Activated CD8-positive, alpha-beta T cell treated with anti-CD3 and anti-CD28 coated beads, Interleukin-2, amount 10 ng/mL, durations not matched to agents 7 days and 5 days (primary cell): ENCODE data around the gene GNG12. TPM values are rescaled to one million over a fixed set of nuclear protein-coding genes. Genes with fewer than 3 reads are reported as not detected.

ENCODE experiments used
- ATAC-seq: fragments of 150-1000 bp; cut with Tn5 transposase; one replicate; pipeline ENCODE4 v1.10.0; 2021; ENCODE audit warnings: moderate library complexity
- CTCF ChIA-PET: fragments of 350-600 bp; sonication (Branson Sonifier 250); formaldehyde crosslinking; loops from one replicate; lab custom pipeline; 2021; ENCODE audit warnings: antibody characterized with exemption; lab: Charles Lee
- POLR2A ChIA-PET: fragments of 350-600 bp; sonication (Branson Sonifier 250); formaldehyde crosslinking; loops from one replicate; lab custom pipeline; 2021; ENCODE audit warnings: antibody characterized with exemption; lab: Charles Lee
- DNase-seq: peaks from one replicate; pipeline ENCODE4 v3.0.0-alpha.2; 2020
- H3K27ac Mint-ChIP-seq: one replicate; pipeline ENCODE4 v1.8.0; 2021; ENCODE audit warnings: mild to moderate bottlenecking, mixed read lengths
- H3K27me3 Mint-ChIP-seq: one replicate; pipeline ENCODE4 v1.8.0; 2021; ENCODE audit warnings: low read depth, mixed read lengths
- H3K36me3 Mint-ChIP-seq: one replicate; pipeline ENCODE4 v1.8.0; 2021; ENCODE audit warnings: low read depth, mixed read lengths
- H3K4me1 Mint-ChIP-seq: one replicate; pipeline ENCODE4 v1.8.0; 2021; ENCODE audit warnings: low read depth, mixed read lengths
- H3K4me3 Mint-ChIP-seq: one replicate; pipeline ENCODE4 v1.8.0; 2021; ENCODE audit warnings: mild to moderate bottlenecking, mixed read lengths
- H3K9me3 Mint-ChIP-seq: one replicate; pipeline ENCODE4 v1.8.0; 2022; ENCODE audit warnings: mixed read lengths; ENCODE audit not compliant: insufficient read depth
- total RNA-seq, 2 experiments: library from RNA; stranded (reverse); gene quantifications; one replicate each; pipeline ENCODE4 v1.2.3, GENCODE V29; 2021

The GNG12 gene
- total RNA-seq, 2 experiments from 2014 or later = not detected

DNA sequence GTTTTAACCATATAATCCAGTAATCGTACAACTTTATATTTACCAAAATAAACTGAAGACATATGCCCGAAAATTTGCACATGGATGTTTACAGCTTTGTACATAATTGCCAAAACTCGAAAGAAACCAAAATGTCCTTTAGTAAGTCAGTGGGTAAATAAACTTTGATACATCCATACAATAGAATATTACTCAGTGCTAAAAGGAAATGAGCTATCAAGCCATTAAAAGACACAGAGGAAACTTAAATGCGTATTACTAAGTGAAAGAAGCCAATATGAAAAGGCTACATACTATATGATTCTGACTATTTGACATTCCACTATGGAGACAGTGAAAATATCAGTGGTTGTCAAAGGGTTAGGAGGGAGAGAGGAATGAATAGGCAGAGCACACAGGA lies 23.4 kb downstream of the GNG12 start:
- ATAC-seq (no peak), DNase-seq (no peak)
- Mint-ChIP-seq H3K27me3 (peaks cover 23% of the 10 kb centered on the region), H3K4me1 (no peaks in the 10 kb centered on the region), H3K36me3 (no peaks in the 10 kb centered on the region), H3K27ac (no peak overlapping the region), H3K4me3 (no peak overlapping the region), H3K9me3 (no peaks in the 10 kb centered on the region)
- ChIA-PET CTCF (interaction anchor here (0.6 kb wide), 1 partner anchor 43 kb away, joined by 3 read pairs; no protein-coding TSS in a partner anchor), POLR2A (no interaction called here)

DNA sequence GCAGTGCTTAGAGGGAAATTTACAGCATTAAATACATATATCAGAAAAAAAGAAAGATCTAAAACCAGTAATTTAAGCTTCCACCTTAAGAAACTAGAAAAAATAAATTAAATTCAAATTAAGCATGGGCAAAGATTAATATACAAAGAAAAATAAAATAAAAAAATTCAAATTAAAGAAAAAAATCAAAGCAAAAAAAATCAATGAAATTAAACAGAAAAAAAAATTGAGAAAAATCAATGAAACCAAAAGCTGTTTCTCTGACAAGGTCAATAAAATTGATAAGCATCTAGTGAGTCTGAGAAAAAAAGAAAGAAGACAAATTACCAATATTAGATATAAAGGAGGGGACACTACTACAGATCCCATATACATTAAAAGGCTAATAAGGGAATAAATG lies 26.0 kb downstream of the GNG12 start:
- Mint-ChIP-seq H3K36me3 (no peaks in the 10 kb centered on the region), H3K9me3 (no peaks in the 10 kb centered on the region), H3K27me3 (peaks cover 36% of the 10 kb centered on the region), H3K4me3 (no peak overlapping the region), H3K4me1 (no peaks in the 10 kb centered on the region), H3K27ac (no peak overlapping the region)
- ChIA-PET POLR2A (no interaction called here), CTCF (no interaction called here)
- no peak for ATAC-seq
- DNase-seq = no peak

DNA sequence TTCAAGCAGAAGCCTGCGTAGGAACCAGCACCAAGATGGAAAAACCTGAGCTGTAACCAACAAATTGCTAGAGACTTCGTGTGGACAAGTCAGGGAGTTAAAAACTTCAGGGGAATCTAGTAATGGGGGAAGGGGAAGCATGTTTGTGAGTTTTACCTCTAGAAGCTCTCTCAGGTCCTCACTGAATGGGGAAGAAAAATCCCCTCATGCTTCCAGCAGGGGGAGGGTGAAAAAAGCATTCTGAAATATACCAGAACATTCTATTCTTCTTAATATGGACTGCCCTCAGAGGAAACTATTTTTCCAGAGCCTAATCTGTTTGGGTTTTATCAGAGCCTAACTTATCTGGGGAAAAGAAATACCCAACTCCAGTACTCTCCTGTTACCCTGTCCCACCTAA lies 28.6 kb downstream of the GNG12 start:
- no peak for DNase-seq
- ChIA-PET CTCF (interaction anchor here (1.1 kb wide), 1 partner anchor 39 kb away, joined by 3 read pairs; no protein-coding TSS in a partner anchor), POLR2A (no interaction called here)
- H3K27me3 Mint-ChIP-seq = peaks cover 32% of the 10 kb centered on the region
- ATAC-seq = no peak
- H3K4me3 Mint-ChIP-seq = no peak overlapping the region
- H3K4me1 Mint-ChIP-seq = no peaks in the 10 kb centered on the region
- H3K27ac Mint-ChIP-seq = no peak overlapping the region
- H3K36me3 Mint-ChIP-seq = no peaks in the 10 kb centered on the region
- H3K9me3 Mint-ChIP-seq = no peaks in the 10 kb centered on the region

DNA sequence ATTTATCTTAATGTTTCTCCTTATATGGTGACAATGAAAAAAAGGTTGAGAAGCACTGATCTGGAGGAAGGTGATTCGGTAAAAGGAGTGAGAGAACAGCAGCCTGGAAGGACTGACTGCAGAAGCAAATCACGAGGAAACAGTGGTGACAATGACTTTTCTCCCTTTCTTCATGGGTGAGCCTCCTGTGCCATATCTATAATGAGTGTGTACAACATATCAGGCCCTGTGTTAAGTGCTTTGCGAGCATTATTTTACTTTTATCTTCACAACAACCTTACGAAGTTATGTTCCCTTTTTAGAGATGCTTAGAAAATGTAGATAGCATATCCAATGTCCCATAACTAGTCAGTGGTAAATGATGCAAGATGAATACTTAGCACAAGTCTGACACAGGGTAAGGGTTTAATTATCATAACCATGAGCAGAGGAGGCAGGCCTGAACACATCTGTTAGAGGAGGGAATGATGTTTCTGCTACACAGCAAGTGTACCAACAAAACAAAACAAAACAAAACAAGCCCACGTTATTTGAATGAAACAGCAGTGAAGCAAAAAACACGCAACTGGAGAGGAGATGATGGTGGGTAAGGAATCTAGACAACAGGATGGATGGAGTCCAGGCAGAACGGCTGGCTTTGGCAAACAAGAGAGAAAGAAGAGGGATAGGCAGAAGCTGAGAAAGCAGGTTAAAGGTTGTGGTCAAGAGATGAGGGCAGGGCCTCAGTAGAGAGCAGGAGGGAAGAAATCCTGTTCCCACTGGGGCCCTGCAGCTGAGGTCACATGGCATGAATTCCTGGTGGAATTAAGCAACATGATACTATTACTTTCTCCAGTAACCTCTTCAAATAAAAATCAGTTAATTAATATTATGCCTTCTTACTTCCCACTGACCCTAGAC lies 29.6 kb downstream of the GNG12 start:
- ATAC-seq = no peak
- ChIA-PET CTCF (interaction anchor here (1.1 kb wide), 1 partner anchor 38 kb away, joined by 3 read pairs; no protein-coding TSS in a partner anchor), POLR2A (no interaction called here)
- DNase-seq = no peak
- H3K36me3 Mint-ChIP-seq = no peaks in the 10 kb centered on the region
- no peaks in the 10 kb centered on the region for H3K4me1 Mint-ChIP-seq
- peaks cover 32% of the 10 kb centered on the region for H3K27me3 Mint-ChIP-seq
- H3K9me3 Mint-ChIP-seq = no peaks in the 10 kb centered on the region
- no peak overlapping the region for H3K4me3 Mint-ChIP-seq
- no peak overlapping the region for H3K27ac Mint-ChIP-seq

DNA sequence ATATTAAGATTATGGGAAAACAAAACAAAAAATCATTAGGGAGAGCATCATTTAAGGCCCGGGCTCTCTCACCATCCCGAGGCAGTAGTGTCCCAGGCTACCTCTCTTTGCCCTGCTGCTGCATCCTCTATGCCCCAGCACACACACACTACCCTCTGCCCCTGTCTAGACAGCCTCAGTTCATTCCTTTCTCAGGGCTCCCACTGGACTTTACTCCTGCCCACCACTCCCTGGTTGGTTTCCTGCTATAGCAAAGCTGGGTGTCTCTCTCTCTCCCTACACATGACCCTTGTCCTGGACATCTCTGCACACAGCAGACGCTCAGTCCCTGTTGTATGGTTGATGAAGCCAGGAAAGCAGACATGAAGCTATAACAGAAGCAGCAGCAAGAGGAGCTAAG lies 30.7 kb downstream of the GNG12 start:
- CTCF ChIA-PET = no interaction called here
- Mint-ChIP-seq H3K36me3 (no peaks in the 10 kb centered on the region), H3K4me3 (no peak overlapping the region), H3K27ac (no peak overlapping the region), H3K4me1 (no peaks in the 10 kb centered on the region), H3K27me3 (peaks cover 28% of the 10 kb centered on the region), H3K9me3 (no peaks in the 10 kb centered on the region)
- ATAC-seq (no peak), DNase-seq (no peak)
- POLR2A ChIA-PET = no interaction called here

DNA sequence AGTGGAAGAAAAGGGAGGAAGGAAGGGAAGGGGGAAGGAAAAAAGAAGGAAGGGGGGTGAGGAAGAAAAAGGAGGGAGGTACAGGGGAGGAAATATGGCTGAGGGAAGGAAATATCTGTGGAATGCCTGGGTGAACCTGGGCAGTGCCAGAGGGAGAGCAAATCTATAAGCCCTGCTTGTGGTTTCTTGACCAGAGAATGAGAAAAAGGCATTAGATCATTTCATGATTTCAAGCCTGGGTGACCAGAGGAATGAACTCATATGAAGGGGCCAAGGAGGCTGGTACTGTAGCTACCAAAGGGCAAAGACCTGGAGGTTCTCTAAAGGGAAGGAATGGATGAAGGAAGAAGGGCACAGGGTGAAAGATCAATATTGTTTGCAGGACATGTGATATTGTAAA lies 31.4 kb downstream of the GNG12 start:
- ATAC-seq (no peak), DNase-seq (no peak)
- Mint-ChIP-seq H3K27ac (no peak overlapping the region), H3K36me3 (no peaks in the 10 kb centered on the region), H3K4me3 (no peak overlapping the region), H3K4me1 (no peaks in the 10 kb centered on the region), H3K27me3 (peaks cover 28% of the 10 kb centered on the region), H3K9me3 (no peaks in the 10 kb centered on the region)
- ChIA-PET POLR2A (no interaction called here), CTCF (no interaction called here)

DNA sequence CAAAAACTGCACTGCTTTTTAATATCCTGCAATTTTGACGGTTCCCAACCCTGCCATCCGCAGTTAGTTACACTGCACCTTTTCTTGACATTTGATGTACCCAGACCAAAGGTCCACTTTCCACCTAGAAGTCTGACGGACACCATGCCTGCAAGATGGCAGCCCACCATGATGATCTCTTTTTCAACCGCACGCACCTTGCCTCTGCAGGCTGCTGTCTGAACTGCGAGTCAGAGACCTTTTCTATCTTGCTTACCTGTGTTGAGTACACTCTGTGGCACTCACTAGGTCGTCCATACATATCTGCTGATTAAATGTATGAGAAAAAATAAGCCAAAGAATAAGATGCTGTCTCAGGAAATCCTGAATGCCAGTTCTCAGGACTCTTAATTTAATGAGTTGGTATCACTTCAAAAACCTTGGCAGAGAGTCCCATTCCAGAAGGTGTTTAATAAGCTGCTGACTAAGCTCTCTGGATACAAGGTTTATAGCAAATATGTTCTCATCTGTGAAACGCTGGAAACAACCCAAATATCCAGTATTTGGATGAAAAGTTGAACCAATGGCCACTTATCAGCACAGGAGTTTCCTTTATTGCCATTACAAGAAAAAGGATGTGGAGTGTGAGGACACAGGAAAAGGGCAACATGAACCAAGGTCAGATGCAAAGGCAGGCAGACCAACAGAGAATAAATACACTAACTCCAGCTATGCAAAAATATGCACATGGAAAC lies 37.9 kb downstream of the GNG12 start:
- DNase-seq (no peak), ATAC-seq (no peak)
- Mint-ChIP-seq H3K4me1 (no peaks in the 10 kb centered on the region), H3K9me3 (no peaks in the 10 kb centered on the region), H3K36me3 (no peaks in the 10 kb centered on the region), H3K27me3 (peaks cover 9% of the 10 kb centered on the region), H3K4me3 (no peak overlapping the region), H3K27ac (no peak overlapping the region)
- CTCF ChIA-PET = no interaction called here
- POLR2A ChIA-PET = no interaction called here

DNA sequence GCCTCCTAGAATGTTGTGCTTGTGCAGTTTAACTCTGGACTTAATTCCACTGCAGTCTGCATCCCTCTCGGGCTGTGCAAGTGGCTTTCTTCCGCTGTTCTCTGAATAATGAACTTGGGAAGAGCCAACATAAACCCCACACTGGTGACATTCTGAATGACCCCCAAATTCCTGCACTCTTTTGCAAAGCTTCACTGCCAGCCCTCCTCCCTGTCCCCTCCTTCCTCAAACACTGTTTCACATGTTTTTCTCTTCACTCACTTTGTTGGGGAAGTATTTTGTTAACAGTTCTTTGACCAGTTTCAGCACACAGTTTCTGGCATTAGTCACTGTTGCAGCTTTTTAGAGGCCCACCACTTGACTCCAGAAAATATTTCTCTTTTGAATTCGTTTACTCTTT lies 39.7 kb downstream of the GNG12 start:
- Mint-ChIP-seq H3K9me3 (no peaks in the 10 kb centered on the region), H3K4me3 (no peak overlapping the region), H3K27ac (no peak overlapping the region), H3K36me3 (no peaks in the 10 kb centered on the region), H3K27me3 (peaks cover 9% of the 10 kb centered on the region), H3K4me1 (no peaks in the 10 kb centered on the region)
- DNase-seq (no peak), ATAC-seq (no peak)
- POLR2A ChIA-PET = no interaction called here
- CTCF ChIA-PET = no interaction called here

DNA sequence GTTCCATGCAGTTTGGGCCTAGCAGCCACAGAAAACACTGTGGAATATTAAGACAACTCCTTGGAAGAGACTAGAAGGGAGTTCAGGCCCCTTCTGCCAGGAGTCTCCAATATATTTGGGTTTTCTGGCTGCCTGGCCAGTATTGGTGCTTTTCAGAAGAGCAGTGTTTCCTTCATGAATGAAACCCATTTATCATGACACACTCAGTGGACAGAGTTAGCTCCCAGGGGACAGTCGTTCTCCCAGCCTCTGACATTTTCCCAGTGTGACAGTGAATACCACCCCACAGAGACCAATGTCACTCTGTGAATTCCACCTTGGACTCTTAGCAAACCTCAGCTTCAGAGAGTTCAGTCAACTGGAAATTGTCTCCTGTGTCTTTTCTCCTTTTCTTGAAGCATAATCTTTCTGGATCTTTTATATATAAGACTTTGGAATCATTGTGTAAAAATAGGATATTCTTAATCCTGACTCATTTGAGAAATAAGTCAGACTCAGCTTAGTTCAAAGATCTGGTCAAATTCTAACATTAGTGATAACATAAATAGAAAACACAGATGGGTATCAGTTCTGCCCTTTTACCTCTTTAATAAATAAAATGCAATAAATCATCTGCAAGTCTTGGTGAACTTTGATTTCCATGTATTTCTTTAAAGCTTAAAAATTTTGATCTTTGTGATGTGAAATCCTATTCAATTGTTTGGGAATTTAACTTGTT lies 40.4 kb downstream of the GNG12 start:
- CTCF ChIA-PET = no interaction called here
- H3K4me1 Mint-ChIP-seq = no peaks in the 10 kb centered on the region
- no peak for ATAC-seq
- no peak overlapping the region for H3K27ac Mint-ChIP-seq
- no peaks in the 10 kb centered on the region for H3K9me3 Mint-ChIP-seq
- no peak overlapping the region for H3K4me3 Mint-ChIP-seq
- POLR2A ChIA-PET = no interaction called here
- no peaks in the 10 kb centered on the region for H3K36me3 Mint-ChIP-seq
- peaks cover 9% of the 10 kb centered on the region for H3K27me3 Mint-ChIP-seq
- no peak for DNase-seq

DNA sequence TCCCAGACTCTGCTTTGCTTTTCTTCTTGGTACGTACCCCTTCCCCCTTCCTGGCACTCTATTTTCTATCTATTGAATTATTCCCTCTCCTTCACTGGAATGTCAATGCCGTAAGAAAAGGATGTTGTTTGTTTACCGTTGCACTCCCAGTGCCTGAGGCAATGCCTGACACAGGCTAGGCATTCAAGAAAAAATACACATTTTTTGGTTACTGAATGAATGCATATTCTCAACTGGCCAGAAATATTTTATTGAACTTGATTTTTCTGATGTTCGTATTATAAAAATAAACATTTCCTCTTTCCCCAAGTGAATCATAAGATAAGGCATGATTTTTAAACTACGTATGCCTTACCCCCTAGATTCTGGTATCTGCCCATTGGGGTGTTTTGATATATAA lies 41.2 kb downstream of the GNG12 start:
- no peak for ATAC-seq
- peaks cover 11% of the 10 kb centered on the region for H3K27me3 Mint-ChIP-seq
- no peaks in the 10 kb centered on the region for H3K9me3 Mint-ChIP-seq
- no peak overlapping the region for H3K4me3 Mint-ChIP-seq
- no peak for DNase-seq
- H3K4me1 Mint-ChIP-seq = no peaks in the 10 kb centered on the region
- H3K36me3 Mint-ChIP-seq = no peaks in the 10 kb centered on the region
- CTCF ChIA-PET = no interaction called here
- H3K27ac Mint-ChIP-seq = no peak overlapping the region
- POLR2A ChIA-PET = no interaction called here

DNA sequence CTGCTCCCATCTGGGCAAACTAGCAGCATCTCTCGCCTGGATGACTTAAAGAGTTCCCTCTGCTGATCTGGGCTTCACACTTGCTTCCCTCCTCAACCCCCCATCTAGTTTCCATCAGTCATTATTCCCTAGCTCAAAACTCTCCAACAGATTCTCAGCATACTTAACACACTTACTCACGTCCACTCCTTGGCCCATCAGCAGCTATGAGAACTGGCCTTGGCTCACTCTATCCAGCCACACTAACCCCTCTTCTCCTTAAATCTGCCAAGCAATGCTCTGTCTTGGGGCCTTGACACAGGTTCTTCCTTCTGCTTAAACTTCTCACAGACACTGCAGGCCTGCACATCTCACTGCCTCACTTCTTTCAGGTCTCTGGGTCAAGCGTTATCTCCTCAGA lies 41.6 kb downstream of the GNG12 start:
- peaks cover 11% of the 10 kb centered on the region for H3K27me3 Mint-ChIP-seq
- ChIA-PET POLR2A (no interaction called here), CTCF (no interaction called here)
- H3K9me3 Mint-ChIP-seq = no peaks in the 10 kb centered on the region
- H3K36me3 Mint-ChIP-seq = no peaks in the 10 kb centered on the region
- H3K4me1 Mint-ChIP-seq = no peaks in the 10 kb centered on the region
- no peak overlapping the region for H3K27ac Mint-ChIP-seq
- no peak overlapping the region for H3K4me3 Mint-ChIP-seq
- ATAC-seq (no peak), DNase-seq (no peak)

DNA sequence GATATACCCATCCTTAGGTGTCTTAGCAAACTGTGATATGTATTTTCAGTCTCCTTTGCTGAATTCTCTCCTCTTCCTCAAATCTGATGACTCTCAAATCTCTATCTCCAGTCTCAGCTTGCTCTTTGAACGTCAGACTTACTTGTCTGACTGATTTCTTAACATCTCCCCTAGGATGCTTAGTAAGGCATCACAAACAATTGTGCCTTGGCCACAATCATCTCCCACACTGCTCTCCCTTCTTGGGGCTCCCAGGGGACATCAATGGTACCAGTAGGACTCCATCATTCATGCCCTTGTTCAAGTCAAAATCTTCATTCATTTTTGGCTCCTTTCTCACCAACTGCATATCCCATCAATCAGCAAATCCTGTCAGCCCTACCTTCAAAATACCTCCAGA lies 42.0 kb downstream of the GNG12 start:
- ChIA-PET POLR2A (no interaction called here), CTCF (no interaction called here)
- no peaks in the 10 kb centered on the region for H3K9me3 Mint-ChIP-seq
- H3K27me3 Mint-ChIP-seq = peaks cover 11% of the 10 kb centered on the region
- H3K36me3 Mint-ChIP-seq = no peaks in the 10 kb centered on the region
- H3K4me1 Mint-ChIP-seq = no peaks in the 10 kb centered on the region
- no peak overlapping the region for H3K4me3 Mint-ChIP-seq
- DNase-seq = no peak
- H3K27ac Mint-ChIP-seq = no peak overlapping the region
- ATAC-seq = no peak
